AG04450 (cell line): ENCODE data around the gene TNFAIP2. TPM values are rescaled to one million over a fixed set of nuclear protein-coding genes. Genes with fewer than 3 reads are reported as not detected.

Experiments used
- CTCF ChIA-PET: fragments of 300-600, 350-600 bp; formaldehyde crosslinking; extraction: SDS; loops from one replicate; lab custom pipeline; 2022; ENCODE audit warnings: antibody characterized with exemption, inconsistent platforms; lab: Charles Lee
- POLR2A ChIA-PET: fragments of 350-600 bp; formaldehyde crosslinking; extraction: SDS; loops from one replicate; lab custom pipeline; 2021; ENCODE audit warnings: antibody characterized with exemption, inconsistent platforms; lab: Yijun Ruan, JAX
- DNase-seq: peaks from one replicate; pipeline ENCODE4 v3.0.0-alpha.2; 2011; ENCODE audit warnings: low read depth, low spot score
- H3K27ac ChIP-seq: one replicate; pipeline ENCODE4 v1.5.1; 2012; ENCODE audit warnings: low read depth, low read length, control low read depth
- H3K27me3 ChIP-seq: one replicate; pipeline ENCODE4 v1.6.0; 2012; ENCODE audit warnings: low read length; ENCODE audit not compliant: control insufficient read depth, insufficient read depth
- H3K4me3 ChIP-seq: 2 replicates; pipeline ENCODE4 v1.5.1; 2011; ENCODE audit warnings: mild to moderate bottlenecking, low read depth, low read length, control low read depth
- H3K9me3 ChIP-seq: 2 replicates; pipeline ENCODE4 v1.5.1; 2012; ENCODE audit warnings: low read length; ENCODE audit not compliant: control insufficient read depth, insufficient read depth
- polyA plus RNA-seq: library from polyadenylated mRNA; depleted of rRNA; stranded (reverse); fragments of >200 nt; gene quantifications from 2 replicates; pipeline ENCODE4 v1.2.3, GENCODE V29; 2011
- TF ChIP-seq, protein P1 (sequence below): IDR thresholded peaks from 2 replicates; pipeline ENCODE4 v1.5.1; 2011; ENCODE audit warnings: low read depth, low read length, control low read depth, inconsistent platforms

The TNFAIP2 gene
- polyA plus RNA-seq, 1 experiment, result 15.3 TPM

DNA sequence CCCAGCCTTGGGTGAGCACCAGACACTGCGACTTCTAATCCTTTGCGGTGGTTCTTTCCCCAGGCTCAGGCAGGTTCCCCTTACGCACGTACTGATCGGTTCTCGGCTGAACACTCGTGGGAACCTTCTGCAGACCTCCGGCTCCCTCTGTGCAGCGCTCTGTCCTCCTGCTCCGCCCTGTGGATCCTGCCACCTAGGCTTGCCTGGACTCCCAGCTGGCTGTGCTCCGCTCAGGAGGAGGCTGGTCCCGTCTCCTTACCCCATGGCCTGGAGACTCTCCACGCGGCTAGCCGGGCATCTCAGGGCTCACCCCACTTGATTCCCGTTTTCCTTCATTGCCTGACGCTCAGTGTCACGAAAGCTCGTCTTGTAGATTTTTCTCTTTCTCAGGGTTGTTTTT is 34.7 kb downstream of the TNFAIP2 start:
- Histone ChIP-seq H3K27me3 (peaks cover 48% of the 10 kb centered on the region), H3K27ac (no peak overlapping the region), H3K4me3 (no peak overlapping the region), H3K9me3 (no peaks in the 10 kb centered on the region; the same call in 1 of the 2 replicates)
- CTCF ChIA-PET, result no interaction called here
- POLR2A ChIA-PET, result no interaction called here
- TF ChIP-seq, protein P1, sequence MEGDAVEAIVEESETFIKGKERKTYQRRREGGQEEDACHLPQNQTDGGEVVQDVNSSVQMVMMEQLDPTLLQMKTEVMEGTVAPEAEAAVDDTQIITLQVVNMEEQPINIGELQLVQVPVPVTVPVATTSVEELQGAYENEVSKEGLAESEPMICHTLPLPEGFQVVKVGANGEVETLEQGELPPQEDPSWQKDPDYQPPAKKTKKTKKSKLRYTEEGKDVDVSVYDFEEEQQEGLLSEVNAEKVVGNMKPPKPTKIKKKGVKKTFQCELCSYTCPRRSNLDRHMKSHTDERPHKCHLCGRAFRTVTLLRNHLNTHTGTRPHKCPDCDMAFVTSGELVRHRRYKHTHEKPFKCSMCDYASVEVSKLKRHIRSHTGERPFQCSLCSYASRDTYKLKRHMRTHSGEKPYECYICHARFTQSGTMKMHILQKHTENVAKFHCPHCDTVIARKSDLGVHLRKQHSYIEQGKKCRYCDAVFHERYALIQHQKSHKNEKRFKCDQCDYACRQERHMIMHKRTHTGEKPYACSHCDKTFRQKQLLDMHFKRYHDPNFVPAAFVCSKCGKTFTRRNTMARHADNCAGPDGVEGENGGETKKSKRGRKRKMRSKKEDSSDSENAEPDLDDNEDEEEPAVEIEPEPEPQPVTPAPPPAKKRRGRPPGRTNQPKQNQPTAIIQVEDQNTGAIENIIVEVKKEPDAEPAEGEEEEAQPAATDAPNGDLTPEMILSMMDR, result no peak
- DNase-seq, result no peak

DNA sequence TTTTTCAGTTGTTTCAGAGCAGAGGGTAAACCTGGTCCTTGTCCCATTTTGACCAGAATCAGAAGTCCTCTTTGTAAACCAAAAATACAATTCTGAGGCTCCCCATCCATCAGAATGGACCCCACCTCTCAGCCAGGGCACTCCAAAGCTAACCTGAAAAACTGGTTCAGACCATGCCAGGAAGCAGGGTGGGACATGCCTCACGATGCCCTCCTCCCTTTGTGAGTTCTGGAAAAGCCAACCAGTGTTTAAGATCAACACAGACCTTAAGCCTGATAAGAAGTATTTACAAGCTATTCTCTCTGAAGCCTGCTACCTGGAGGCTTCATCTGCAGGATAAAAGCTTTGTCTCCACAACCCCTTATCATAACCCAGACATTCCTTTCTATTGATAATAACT is 35.4 kb downstream of the TNFAIP2 start:
- ChIA-PET CTCF (interaction anchor here (1.1 kb wide), 1 partner anchor 18 kb away, joined by 3 read pairs; no protein-coding TSS in a partner anchor), POLR2A (interaction anchor here (0.6 kb wide), 1 partner anchor 184 kb away, joined by 3 read pairs; no protein-coding TSS in a partner anchor)
- Histone ChIP-seq H3K27me3 (peaks cover 55% of the 10 kb centered on the region), H3K9me3 (no peaks in the 10 kb centered on the region; the same call in 1 of the 2 replicates), H3K4me3 (no peak overlapping the region), H3K27ac (no peak overlapping the region)
- no peak for DNase-seq
- TF ChIP-seq, protein P1, result no peak

GRCh38 chr14:103160321-103161053 is 37.2 kb downstream of the TNFAIP2 start:
- Histone ChIP-seq H3K27ac (no peak overlapping the region), H3K27me3 (peaks cover 71% of the 10 kb centered on the region), H3K9me3 (no peaks in the 10 kb centered on the region; the same call in 1 of the 2 replicates), H3K4me3 (no peak overlapping the region)
- DNase-seq, result no peak
- TF ChIP-seq, protein P1, result no peak
- ChIA-PET POLR2A (no interaction called here), CTCF (no interaction called here)

DNA sequence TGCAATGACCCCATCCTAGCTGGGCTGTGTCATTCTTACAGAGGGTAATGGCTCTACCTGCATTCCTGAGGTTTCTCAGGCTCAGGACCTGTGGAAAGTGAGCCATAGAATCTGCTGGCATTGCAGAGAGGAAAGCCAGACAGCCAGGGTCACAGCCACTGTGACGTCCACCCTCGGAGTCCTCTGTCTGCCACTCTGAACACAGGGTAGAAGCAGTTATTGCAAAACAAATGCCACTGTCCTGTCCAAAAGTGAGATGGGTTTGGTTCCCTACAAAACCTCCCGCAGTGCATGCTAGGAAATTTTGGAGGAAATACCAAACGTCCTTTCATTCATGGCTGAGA is 37.8 kb downstream of the TNFAIP2 start:
- no peaks in the 10 kb centered on the region; the same call in 1 of the 2 replicates for H3K9me3 ChIP-seq
- TF ChIP-seq, protein P1, result no peak
- POLR2A ChIA-PET, result no interaction called here
- no peak for DNase-seq
- H3K4me3 ChIP-seq, result no peak overlapping the region
- CTCF ChIA-PET, result no interaction called here
- no peak overlapping the region for H3K27ac ChIP-seq
- H3K27me3 ChIP-seq, result peaks cover 75% of the 10 kb centered on the region

GRCh38 chr14:103163199-103163598 is 39.9 kb downstream of the TNFAIP2 start:
- POLR2A ChIA-PET, result no interaction called here
- CTCF ChIA-PET, result no interaction called here
- TF ChIP-seq, protein P1, result no peak
- DNase-seq, result no peak
- H3K27ac ChIP-seq, result peak overlapping the region; percentile 21
- H3K27me3 ChIP-seq, result peaks cover 66% of the 10 kb centered on the region
- H3K4me3 ChIP-seq, result no peak overlapping the region
- H3K9me3 ChIP-seq, result no peaks in the 10 kb centered on the region; the same call in 1 of the 2 replicates
